SK-N-MC (cell line): ENCODE measurements around the gene SF3A2.

Source experiments
- DNase-seq: peaks from one replicate; pipeline ENCODE4 v3.0.0-alpha.2; 2011; ENCODE audit warnings: low read depth, low spot score
- H3K27ac ChIP-seq: fragments of 200-600 bp; sonication (generic); 2 replicates; pipeline ENCODE4 v1.5.1; 2016; ENCODE audit warnings: mixed run types
- H3K36me3 ChIP-seq: fragments of 200-600 bp; sonication (generic); 2 replicates; pipeline ENCODE4 v1.6.1; 2017; ENCODE audit warnings: antibody characterized with exemption, low read length, mixed read lengths; ENCODE audit not compliant: insufficient read depth
- H3K4me3 ChIP-seq: fragments of 200-600 bp; sonication (generic); 2 replicates; pipeline ENCODE4 v1.5.1; 2016
- H3K9ac ChIP-seq: fragments of 200-600 bp; sonication (generic); 2 replicates; pipeline ENCODE4 v1.8.0; 2017; ENCODE audit warnings: mixed run types, mixed read lengths; ENCODE audit not compliant: insufficient read length
- H3K9me3 ChIP-seq: fragments of 200-600 bp; sonication (generic); 2 replicates; pipeline ENCODE4 v1.6.1; 2017; ENCODE audit warnings: low read depth, mild to moderate bottlenecking, antibody characterized with exemption, low read length, moderate library complexity, mixed read lengths
- EZH2 ChIP-seq: fragments of 200-600 bp; sonication (generic); IDR thresholded peaks from one replicate; pipeline ENCODE4 v1.6.1; 2017; ENCODE audit warnings: antibody characterized with exemption
- FOXP2 ChIP-seq: optimal IDR thresholded peaks from 2 replicates; pipeline ENCODE3; 2011; ENCODE audit warnings: mild to moderate bottlenecking, moderate library complexity; ENCODE audit not compliant: insufficient read depth; ENCODE audit errors: extremely low read length, control extremely low read depth
- POLR2AphosphoS5 ChIP-seq: IDR thresholded peaks from 2 replicates; pipeline ENCODE4 v1.6.1; 2012; ENCODE audit warnings: mild to moderate bottlenecking, low read depth, low read length, borderline replicate concordance

Gene SF3A2

DNA sequence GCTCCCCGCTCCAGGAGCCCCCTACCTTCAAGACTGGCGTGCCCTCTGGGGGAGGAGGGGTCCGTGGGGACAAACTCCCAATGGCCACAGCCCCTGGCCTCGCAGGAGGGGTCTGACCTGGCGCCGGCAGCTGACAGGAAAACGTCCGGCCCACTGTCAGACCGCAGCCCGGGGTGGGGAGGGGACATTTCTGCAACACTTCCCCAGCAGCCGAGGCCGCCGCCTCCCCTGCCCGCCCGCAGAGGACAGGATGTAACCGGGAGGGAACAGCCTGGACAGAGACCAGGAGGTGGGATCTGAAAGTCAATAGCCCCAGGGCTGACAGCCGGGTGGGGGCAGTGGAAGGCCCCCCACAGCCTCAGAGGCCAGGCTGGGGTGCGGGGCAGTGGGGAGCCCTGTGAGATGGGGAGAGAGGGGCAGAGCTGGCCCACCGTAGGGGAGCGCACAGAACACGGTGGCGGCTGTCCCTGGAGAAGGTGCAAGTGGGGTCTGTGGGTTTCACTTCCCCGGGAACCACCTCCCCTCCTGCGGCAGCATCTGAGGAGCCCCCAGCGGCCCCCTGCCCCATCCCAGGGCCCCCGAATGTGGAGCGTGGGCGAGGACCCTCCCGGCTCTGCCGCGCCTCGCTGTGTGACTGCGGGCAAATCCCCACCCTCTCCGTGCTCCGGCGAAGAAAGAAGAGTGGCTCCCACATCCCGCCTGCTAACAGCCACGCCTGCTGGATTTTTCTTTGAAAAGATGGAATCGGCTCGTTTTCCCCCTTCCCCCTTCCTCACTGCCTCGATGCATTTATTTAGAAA is 45.6 kb downstream of the SF3A2 start, which contains the start of gene PEAK3:
PEAK3 (minus strand) TSS at position 114 of the 800 bp plus-strand sequence. CDS start 1,244 bp downstream, outside the sequence.
- Histone ChIP-seq H3K36me3 (no peaks in the 10 kb centered on the region), H3K4me3 (no peak within 1 kb of the TSS), H3K27ac (no peak within 1 kb of the TSS), H3K9me3 (no peaks in the 10 kb centered on the region), H3K9ac (no peak within 1 kb of the TSS)
- no peak for DNase-seq
- TF ChIP-seq POLR2AphosphoS5 (no peak), EZH2 (no peak), FOXP2 (no peak)

DNA sequence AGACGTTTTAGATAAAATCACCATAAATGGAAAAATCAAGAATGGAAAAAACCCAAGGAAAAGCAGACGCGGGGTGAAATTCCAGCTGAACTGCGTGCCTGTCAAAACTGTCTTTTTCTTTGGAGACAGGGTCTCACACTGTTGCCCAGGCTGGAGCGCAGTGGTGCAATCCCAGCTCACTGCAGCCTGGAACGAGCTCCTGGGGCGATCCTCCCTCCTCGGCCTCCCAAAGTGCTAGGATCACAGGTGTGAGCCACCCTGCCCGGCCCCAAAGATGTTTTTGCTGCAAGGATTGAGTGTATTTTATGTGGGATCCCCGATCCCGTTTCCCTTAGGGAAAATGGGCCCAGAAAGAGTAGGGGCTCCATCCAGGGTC is 46.2 kb downstream of the SF3A2 start:
- Histone ChIP-seq H3K9me3 (no peaks in the 10 kb centered on the region), H3K4me3 (no peak overlapping the region), H3K27ac (no peak overlapping the region), H3K9ac (no peak overlapping the region), H3K36me3 (no peaks in the 10 kb centered on the region)
- no peak for DNase-seq
- TF ChIP-seq POLR2AphosphoS5 = no peak
- no peak for TF ChIP-seq EZH2
- no peak for TF ChIP-seq FOXP2

DNA sequence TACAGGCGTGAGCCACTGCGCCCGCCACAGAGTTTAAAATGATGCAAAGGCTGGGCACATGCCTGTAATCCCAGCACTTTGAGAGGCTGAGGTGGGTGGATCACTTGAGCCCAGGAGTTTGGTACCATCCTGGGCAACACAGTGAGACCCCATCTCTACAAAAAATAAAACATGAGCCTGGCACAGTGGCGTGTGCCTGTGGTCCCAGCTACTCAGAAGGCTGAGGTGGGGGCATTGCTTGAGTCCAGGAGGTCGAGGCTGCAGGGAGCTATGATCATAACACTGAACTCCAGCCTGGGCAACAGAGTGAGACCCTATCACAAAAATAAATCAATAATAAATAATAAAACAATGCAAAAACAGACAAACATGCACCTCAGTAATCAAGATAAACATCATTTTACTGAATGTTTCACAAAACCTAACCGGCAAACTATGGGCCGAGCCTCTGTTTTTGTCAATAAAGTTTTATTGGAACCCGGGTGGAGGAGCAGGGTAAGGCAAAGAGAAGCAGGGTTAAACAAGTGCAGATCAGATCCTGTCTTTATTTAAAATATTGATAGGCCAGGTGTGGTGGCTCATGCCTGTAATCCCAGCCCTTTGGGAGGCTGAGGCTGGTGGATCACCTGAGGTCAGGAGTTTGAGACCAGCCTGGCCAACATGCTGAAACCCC is 47.3 kb downstream of the SF3A2 start:
- no peak for TF ChIP-seq FOXP2
- no peak for TF ChIP-seq POLR2AphosphoS5
- TF ChIP-seq EZH2 = no peak
- Histone ChIP-seq H3K36me3 (no peaks in the 10 kb centered on the region), H3K9me3 (no peaks in the 10 kb centered on the region), H3K27ac (no peak overlapping the region), H3K4me3 (no peak overlapping the region), H3K9ac (no peak overlapping the region)
- DNase-seq = no peak

DNA sequence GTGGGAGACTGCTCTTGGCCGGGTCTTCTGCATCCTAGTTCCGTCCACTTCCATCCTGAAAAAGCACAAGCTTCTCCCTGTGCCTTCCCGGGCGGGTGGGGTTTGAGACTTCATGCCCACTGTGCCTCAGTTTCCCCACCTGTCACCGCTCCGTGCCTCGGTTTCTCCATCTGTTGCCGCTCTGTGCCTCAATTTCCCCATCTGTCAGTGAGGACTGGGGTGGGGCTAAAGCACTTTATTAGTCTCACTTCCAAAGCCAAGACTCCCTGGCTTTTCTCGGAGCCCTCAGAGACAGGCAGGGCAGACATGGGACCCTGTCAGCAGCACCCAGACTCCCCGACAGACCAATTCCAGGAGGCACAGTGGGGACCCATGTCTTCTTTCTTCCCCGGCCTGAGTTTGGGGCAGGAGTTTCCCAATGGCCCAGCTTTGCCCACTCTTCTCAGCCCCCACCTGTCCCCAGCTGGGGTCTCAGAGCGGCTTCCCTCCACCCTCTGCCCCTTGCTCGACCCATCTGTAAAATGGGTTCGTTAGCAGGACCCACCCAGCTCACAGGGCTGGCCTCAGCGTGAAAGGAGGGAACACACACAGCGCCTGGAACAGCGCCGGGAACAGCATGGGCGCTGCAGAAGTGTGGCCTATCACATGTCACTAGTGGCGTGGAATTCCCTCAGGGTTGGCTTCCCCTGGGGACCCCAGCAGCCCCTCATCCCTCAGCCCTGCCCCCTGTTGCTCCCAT is 49.9 kb downstream of the SF3A2 start:
- Histone ChIP-seq H3K9ac (no peak overlapping the region), H3K36me3 (no peaks in the 10 kb centered on the region), H3K4me3 (no peak overlapping the region), H3K27ac (no peak overlapping the region), H3K9me3 (no peaks in the 10 kb centered on the region)
- no peak for DNase-seq
- no peak for TF ChIP-seq POLR2AphosphoS5
- TF ChIP-seq FOXP2 = no peak
- TF ChIP-seq EZH2 = no peak

- no peaks in the 10 kb centered on the region for H3K9me3 ChIP-seq
- no peak for DNase-seq
- no peak overlapping the region for H3K27ac ChIP-seq
- no peaks in the 10 kb centered on the region for H3K36me3 ChIP-seq
- no peak for TF ChIP-seq FOXP2
- no peak for TF ChIP-seq EZH2
- TF ChIP-seq POLR2AphosphoS5 = no peak
- no peak overlapping the region for H3K9ac ChIP-seq
- H3K4me3 ChIP-seq = no peak overlapping the region
Measured at GRCh38 chr19:2287585-2288337, 51.1 kb downstream of the SF3A2 start.

DNA sequence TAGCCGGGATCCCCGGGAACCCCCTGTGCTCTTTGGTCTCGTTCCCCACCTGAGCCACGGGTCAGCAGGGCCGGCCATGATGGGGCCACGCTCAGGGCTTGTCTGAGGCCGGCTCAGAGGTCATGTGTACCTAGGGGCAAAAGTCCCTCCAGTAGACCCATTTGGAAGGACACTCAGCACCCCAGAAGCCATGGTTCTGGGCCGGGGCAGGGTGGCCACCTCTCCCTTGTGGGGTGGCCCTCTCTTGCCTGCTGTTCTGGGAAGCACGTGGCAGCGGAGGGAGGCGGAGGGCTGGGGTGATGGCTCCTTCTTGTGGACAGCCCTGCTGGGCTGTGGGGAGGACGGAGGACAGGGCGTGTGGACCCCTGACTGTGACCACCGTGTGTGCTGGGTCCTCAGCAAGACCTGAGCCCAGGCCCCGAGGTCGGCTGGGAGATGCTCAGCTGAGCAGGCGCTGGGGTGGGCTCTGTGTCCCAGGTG is 51.8 kb downstream of the SF3A2 start:
- Histone ChIP-seq H3K27ac (no peak overlapping the region), H3K36me3 (no peaks in the 10 kb centered on the region), H3K9me3 (no peaks in the 10 kb centered on the region), H3K9ac (no peak overlapping the region), H3K4me3 (no peak overlapping the region)
- no peak for TF ChIP-seq EZH2
- TF ChIP-seq FOXP2 = no peak
- TF ChIP-seq POLR2AphosphoS5 = no peak
- DNase-seq = no peak

DNA sequence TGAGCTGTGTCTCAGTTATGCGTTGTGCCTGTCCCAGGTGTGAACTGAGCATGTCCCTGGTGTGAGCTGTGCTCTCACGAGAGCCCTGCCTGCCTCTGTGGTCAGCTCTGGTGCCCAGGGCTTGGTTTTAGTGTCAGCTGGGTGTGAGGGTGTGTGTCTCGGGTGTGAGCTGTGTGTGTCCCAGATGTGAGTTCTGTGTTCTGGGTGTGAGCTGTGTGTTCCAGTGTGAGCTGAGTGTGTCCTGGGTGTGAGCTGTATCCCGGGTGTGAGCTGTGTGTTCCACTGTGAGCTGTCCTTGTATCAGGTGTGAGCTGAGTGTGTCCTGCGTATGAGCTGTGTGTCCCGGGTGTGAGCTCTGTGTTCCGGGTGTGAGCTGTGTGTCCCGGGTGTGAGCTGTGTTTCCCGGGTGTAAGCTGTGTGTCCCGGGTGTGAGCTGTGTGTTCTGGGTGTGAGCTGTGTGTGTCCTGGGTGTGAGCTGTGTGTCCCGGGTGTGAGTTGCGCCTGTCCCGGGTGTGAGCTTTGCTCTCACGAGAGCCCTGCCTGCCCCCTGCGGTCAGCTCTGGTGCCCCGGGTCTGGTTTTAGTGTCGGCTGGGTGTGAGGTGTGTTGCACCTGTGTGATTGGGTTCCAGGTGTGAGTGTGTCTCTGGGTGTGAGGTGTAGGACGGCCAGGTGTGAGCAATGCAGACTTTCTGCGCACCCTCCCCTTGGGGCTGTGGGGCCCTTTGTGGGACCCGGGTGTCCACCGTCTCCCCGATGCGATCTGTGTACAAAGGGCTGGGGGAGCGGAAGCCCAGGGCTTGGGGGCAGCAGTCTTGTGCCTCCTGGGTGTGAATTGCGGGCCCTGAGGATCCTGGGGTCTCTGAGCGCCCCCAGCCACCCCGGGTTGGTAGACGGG is 52.4 kb downstream of the SF3A2 start:
- Histone ChIP-seq H3K9ac (no peak overlapping the region), H3K9me3 (no peaks in the 10 kb centered on the region), H3K4me3 (no peak overlapping the region; the same call in 1 of the 2 replicates), H3K27ac (no peak overlapping the region), H3K36me3 (no peaks in the 10 kb centered on the region)
- TF ChIP-seq FOXP2 (no peak), POLR2AphosphoS5 (no peak), EZH2 (no peak)
- no peak for DNase-seq
